HG03039 (cell line): Measurements from ENCODE around the gene MMS22L.

Experiments used
- ATAC-seq: cut with Tn5 transposase; IDR thresholded peaks from one replicate; pipeline ENCODE4 v1.9.1; 2021; ENCODE audit warnings: mild to moderate bottlenecking, moderate library complexity; ENCODE audit not compliant: unreplicated experiment

Gene MMS22L

GRCh38 chr6:97282726-97283617 lies at the start of gene MMS22L:
Gene MMS22L, minus strand, starts transcription at chr6:97283216. Its CDS starts 739 bp downstream, at chr6:97282477.
- peak; percentile 96 for ATAC-seq

GRCh38 chr6:97322811-97323210 lies 39.8 kb upstream of the MMS22L start:
- no peak for ATAC-seq

- no peak for ATAC-seq
Measured at GRCh38 chr6:97322226-97322625, 39.2 kb upstream of the MMS22L start.

- no peak for ATAC-seq
Measured at GRCh38 chr6:97316978-97317377, 34.0 kb upstream of the MMS22L start.

- no peak for ATAC-seq
Measured at GRCh38 chr6:97312241-97312640, 29.2 kb upstream of the MMS22L start.

GRCh38 chr6:97306544-97307320 lies 23.7 kb upstream of the MMS22L start:
- ATAC-seq: no peak

- no peak for ATAC-seq
Measured at GRCh38 chr6:97305414-97306066, 22.5 kb upstream of the MMS22L start.

GRCh38 chr6:97304701-97305100 lies 21.7 kb upstream of the MMS22L start:
- no peak for ATAC-seq

GRCh38 chr6:97294451-97294850 lies 11.4 kb upstream of the MMS22L start:
- ATAC-seq: no peak

GRCh38 chr6:97293198-97293696 lies 10.2 kb upstream of the MMS22L start:
- ATAC-seq: no peak

- no peak for ATAC-seq
Measured at GRCh38 chr6:97292671-97293070, 9.7 kb upstream of the MMS22L start.

GRCh38 chr6:97291896-97292295 lies 8.9 kb upstream of the MMS22L start:
- no peak for ATAC-seq

GRCh38 chr6:97289332-97289731 lies 6.3 kb upstream of the MMS22L start:
- no peak for ATAC-seq

- ATAC-seq: no peak
Measured at GRCh38 chr6:97288188-97288587, 5.2 kb upstream of the MMS22L start.

- ATAC-seq: no peak
Measured at GRCh38 chr6:97282238-97282725, 734 bp downstream of the MMS22L start.

GRCh38 chr6:97280766-97281165 lies 2.2 kb downstream of the MMS22L start:
- no peak for ATAC-seq

GRCh38 chr6:97275804-97276203 lies 7.2 kb downstream of the MMS22L start:
- no peak for ATAC-seq

- ATAC-seq: no peak
Measured at GRCh38 chr6:97269821-97270220, 13.2 kb downstream of the MMS22L start.

- ATAC-seq: no peak
Measured at GRCh38 chr6:97262676-97263075, 20.3 kb downstream of the MMS22L start.

GRCh38 chr6:97246842-97247241 lies 36.2 kb downstream of the MMS22L start:
- no peak for ATAC-seq

- ATAC-seq: no peak
Measured at GRCh38 chr6:97240222-97240621, 42.8 kb downstream of the MMS22L start.
